Measurements from ENCODE around the gene CRYBG3.

DNA sequence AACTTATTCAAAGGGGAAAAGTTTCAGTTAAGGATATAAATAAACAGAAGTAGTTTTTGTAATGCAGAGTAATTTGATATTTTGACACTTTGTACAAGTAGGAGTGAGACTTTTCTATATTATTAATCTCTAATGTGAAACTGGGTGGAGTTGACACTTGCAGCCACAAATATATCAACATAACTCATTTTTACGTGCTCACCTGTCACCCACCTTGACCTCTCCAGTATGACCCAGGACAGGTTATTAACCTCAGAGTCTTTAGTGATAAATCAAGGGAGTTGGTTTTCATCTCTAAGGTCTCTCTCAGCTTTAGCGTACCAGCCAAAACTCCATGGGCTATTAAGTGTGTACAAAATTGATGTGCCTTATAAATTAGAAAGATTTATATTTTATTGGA is 7.4 kb downstream of the CRYBG3 start:
- TF ChIP-seq, protein P1, sequence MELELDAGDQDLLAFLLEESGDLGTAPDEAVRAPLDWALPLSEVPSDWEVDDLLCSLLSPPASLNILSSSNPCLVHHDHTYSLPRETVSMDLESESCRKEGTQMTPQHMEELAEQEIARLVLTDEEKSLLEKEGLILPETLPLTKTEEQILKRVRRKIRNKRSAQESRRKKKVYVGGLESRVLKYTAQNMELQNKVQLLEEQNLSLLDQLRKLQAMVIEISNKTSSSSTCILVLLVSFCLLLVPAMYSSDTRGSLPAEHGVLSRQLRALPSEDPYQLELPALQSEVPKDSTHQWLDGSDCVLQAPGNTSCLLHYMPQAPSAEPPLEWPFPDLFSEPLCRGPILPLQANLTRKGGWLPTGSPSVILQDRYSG (CRISPR knock-in tag; IDR thresholded peaks at IDR 0.05): no peak
- no peak for TF ChIP-seq FOSL2 (CRISPR knock-in tag; IDR thresholded peaks at IDR 0.05)
- TF ChIP-seq GTF2F1 (IDR thresholded peaks at IDR 0.05; ENCODE audit: low read length): no peak
- TF ChIP-seq TAF1 (CRISPR knock-in tag; IDR thresholded peaks at IDR 0.05): no peak
- TF ChIP-seq EHMT2 (IDR thresholded peaks at IDR 0.05; ENCODE audit: borderline replicate concordance, low read depth, low read length): no peak
- TF ChIP-seq, protein P2, sequence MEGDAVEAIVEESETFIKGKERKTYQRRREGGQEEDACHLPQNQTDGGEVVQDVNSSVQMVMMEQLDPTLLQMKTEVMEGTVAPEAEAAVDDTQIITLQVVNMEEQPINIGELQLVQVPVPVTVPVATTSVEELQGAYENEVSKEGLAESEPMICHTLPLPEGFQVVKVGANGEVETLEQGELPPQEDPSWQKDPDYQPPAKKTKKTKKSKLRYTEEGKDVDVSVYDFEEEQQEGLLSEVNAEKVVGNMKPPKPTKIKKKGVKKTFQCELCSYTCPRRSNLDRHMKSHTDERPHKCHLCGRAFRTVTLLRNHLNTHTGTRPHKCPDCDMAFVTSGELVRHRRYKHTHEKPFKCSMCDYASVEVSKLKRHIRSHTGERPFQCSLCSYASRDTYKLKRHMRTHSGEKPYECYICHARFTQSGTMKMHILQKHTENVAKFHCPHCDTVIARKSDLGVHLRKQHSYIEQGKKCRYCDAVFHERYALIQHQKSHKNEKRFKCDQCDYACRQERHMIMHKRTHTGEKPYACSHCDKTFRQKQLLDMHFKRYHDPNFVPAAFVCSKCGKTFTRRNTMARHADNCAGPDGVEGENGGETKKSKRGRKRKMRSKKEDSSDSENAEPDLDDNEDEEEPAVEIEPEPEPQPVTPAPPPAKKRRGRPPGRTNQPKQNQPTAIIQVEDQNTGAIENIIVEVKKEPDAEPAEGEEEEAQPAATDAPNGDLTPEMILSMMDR (CRISPR knock-in tag; IDR thresholded peaks at IDR 0.05): no peak
- no peak for TF ChIP-seq GABPA (IDR thresholded peaks at IDR 0.05; ENCODE audit: low read depth, low read length)
- no peak for TF ChIP-seq GABPA (CRISPR knock-in tag; IDR thresholded peaks at IDR 0.05; ENCODE audit: low read depth)
- no peak for TF ChIP-seq MAFF (IDR thresholded peaks at IDR 0.05; ENCODE audit: low read depth, low read length)
- no peak for TF ChIP-seq ZNF674 (CRISPR knock-in tag; IDR thresholded peaks at IDR 0.05; ENCODE audit: low read depth)
- TF ChIP-seq, protein P3, sequence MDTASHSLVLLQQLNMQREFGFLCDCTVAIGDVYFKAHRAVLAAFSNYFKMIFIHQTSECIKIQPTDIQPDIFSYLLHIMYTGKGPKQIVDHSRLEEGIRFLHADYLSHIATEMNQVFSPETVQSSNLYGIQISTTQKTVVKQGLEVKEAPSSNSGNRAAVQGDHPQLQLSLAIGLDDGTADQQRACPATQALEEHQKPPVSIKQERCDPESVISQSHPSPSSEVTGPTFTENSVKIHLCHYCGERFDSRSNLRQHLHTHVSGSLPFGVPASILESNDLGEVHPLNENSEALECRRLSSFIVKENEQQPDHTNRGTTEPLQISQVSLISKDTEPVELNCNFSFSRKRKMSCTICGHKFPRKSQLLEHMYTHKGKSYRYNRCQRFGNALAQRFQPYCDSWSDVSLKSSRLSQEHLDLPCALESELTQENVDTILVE (CRISPR knock-in tag; IDR thresholded peaks at IDR 0.05): no peak
